Measurements from ENCODE around the gene TMOD1.
"Not testable (repeated sequence)": the region's sequence is repeated elsewhere in the genome, so short reads cannot be mapped to it uniquely, and the experiment has no call there.

The TMOD1 gene

GRCh38 chr9:97579914-97580313, 78.4 kb downstream of the TMOD1 start:
- in situ Hi-C loops (cut with MboI; ENCODE audit: low sequenced_read_pairs): no loop called here
- DNase-seq (ENCODE audit: low spot score in 2 of 2): no peak
- Histone ChIP-seq H3K27me3 (ENCODE audit: low read depth) (no peaks in the 10 kb centered on the region), H3K4me1 (no peaks in the 10 kb centered on the region), H3K9me3 (no peaks in the 10 kb centered on the region), H3K4me3 (no peak overlapping the region), H3K36me3 (replicated peaks) (no peaks in the 10 kb centered on the region)

- H3K36me3 ChIP-seq (replicated peaks); in situ Hi-C loops (cut with MboI; ENCODE audit: low sequenced_read_pairs); H3K4me3 ChIP-seq; DNase-seq (ENCODE audit: low spot score in 2 of 2); H3K4me1 ChIP-seq; H3K27me3 ChIP-seq (ENCODE audit: low read depth); H3K9me3 ChIP-seq: not testable (repeated sequence)
Measured at GRCh38 chr9:97581590-97581989, 80.1 kb downstream of the TMOD1 start.

- H3K4me1 ChIP-seq; in situ Hi-C loops (cut with MboI; ENCODE audit: low sequenced_read_pairs): not testable (repeated sequence)
Measured at GRCh38 chr9:97584778-97585177, 83.3 kb downstream of the TMOD1 start.

GRCh38 chr9:97586909-97587308, 85.4 kb downstream of the TMOD1 start:
- H3K4me1 ChIP-seq; H3K36me3 ChIP-seq (replicated peaks); H3K27me3 ChIP-seq (ENCODE audit: low read depth); H3K4me3 ChIP-seq; H3K9me3 ChIP-seq; in situ Hi-C loops (cut with MboI; ENCODE audit: low sequenced_read_pairs); DNase-seq (ENCODE audit: low spot score in 2 of 2): not testable (repeated sequence)

More at GRCh38 chr9:97584778-97585177, 83.3 kb downstream of the TMOD1 start:
- not testable (repeated sequence) for H3K36me3 ChIP-seq (replicated peaks); H3K9me3 ChIP-seq; H3K4me3 ChIP-seq; H3K27me3 ChIP-seq (ENCODE audit: low read depth); DNase-seq (ENCODE audit: low spot score in 2 of 2)

- in situ Hi-C loops (cut with MboI; ENCODE audit: low sequenced_read_pairs): no loop called here
- DNase-seq (ENCODE audit: low spot score in 2 of 2): no peak
- Histone ChIP-seq H3K9me3 (no peaks in the 10 kb centered on the region), H3K4me1 (no peaks in the 10 kb centered on the region), H3K4me3 (no peak overlapping the region), H3K27me3 (ENCODE audit: low read depth) (0 out of 2 replicates have a peak, but pooled peaks cover 2% of the 10 kb centered on the region), H3K36me3 (replicated peaks) (no peaks in the 10 kb centered on the region)
Measured at GRCh38 chr9:97591535-97591934, 90.1 kb downstream of the TMOD1 start.

- Histone ChIP-seq H3K4me3 (no peak overlapping the region), H3K9me3 (no peaks in the 10 kb centered on the region), H3K27me3 (ENCODE audit: low read depth) (0 out of 2 replicates have a peak, but pooled peaks cover 2% of the 10 kb centered on the region), H3K36me3 (replicated peaks) (no peaks in the 10 kb centered on the region), H3K4me1 (no peaks in the 10 kb centered on the region)
- in situ Hi-C loops (cut with MboI; ENCODE audit: low sequenced_read_pairs): no loop called here
- DNase-seq (ENCODE audit: low spot score in 2 of 2): no peak
Measured at GRCh38 chr9:97592126-97592525, 90.7 kb downstream of the TMOD1 start.

- Histone ChIP-seq H3K4me1 (no peaks in the 10 kb centered on the region), H3K9me3 (no peaks in the 10 kb centered on the region), H3K36me3 (replicated peaks) (no peaks in the 10 kb centered on the region), H3K4me3 (no peak overlapping the region), H3K27me3 (ENCODE audit: low read depth) (0 out of 2 replicates have a peak, but pooled peaks cover 2% of the 10 kb centered on the region)
- no peak for DNase-seq (ENCODE audit: low spot score in 2 of 2)
- in situ Hi-C loops (cut with MboI; ENCODE audit: low sequenced_read_pairs): no loop called here
Measured at GRCh38 chr9:97593960-97594359, 92.5 kb downstream of the TMOD1 start.

GRCh38 chr9:97594381-97594921, 93.0 kb downstream of the TMOD1 start:
- Histone ChIP-seq H3K27me3 (ENCODE audit: low read depth) (0 out of 2 replicates have a peak, but pooled peaks cover 2% of the 10 kb centered on the region), H3K4me3 (no peak overlapping the region), H3K9me3 (no peaks in the 10 kb centered on the region), H3K4me1 (no peaks in the 10 kb centered on the region), H3K36me3 (replicated peaks) (no peaks in the 10 kb centered on the region)
- in situ Hi-C loops (cut with MboI; ENCODE audit: low sequenced_read_pairs): no loop called here
- DNase-seq (ENCODE audit: low spot score in 2 of 2): no peak

GRCh38 chr9:97596906-97597305, 95.4 kb downstream of the TMOD1 start:
- in situ Hi-C loops (cut with MboI; ENCODE audit: low sequenced_read_pairs): no loop called here
- H3K36me3 ChIP-seq (replicated peaks): peaks cover 12% of the 10 kb centered on the region

GRCh38 chr9:97598461-97599288, 97.2 kb downstream of the TMOD1 start:
- Histone ChIP-seq H3K4me1 (no peaks in the 10 kb centered on the region), H3K36me3 (replicated peaks) (peaks cover 25% of the 10 kb centered on the region), H3K9me3 (no peaks in the 10 kb centered on the region), H3K4me3 (no peak overlapping the region), H3K27me3 (ENCODE audit: low read depth) (no peaks in the 10 kb centered on the region)
- peak; percentile 77 to 83 for DNase-seq (ENCODE audit: low spot score in 2 of 2)
- in situ Hi-C loops (cut with MboI; ENCODE audit: low sequenced_read_pairs): no loop called here

More at GRCh38 chr9:97596906-97597305, 95.4 kb downstream of the TMOD1 start:
- DNase-seq (ENCODE audit: low spot score in 2 of 2): no peak
- Histone ChIP-seq H3K4me3 (no peak overlapping the region), H3K9me3 (no peaks in the 10 kb centered on the region), H3K4me1 (no peaks in the 10 kb centered on the region), H3K27me3 (ENCODE audit: low read depth) (0 out of 2 replicates have a peak, but pooled peaks cover 2% of the 10 kb centered on the region)

- Histone ChIP-seq H3K4me3 (no peak overlapping the region), H3K27me3 (ENCODE audit: low read depth) (no peaks in the 10 kb centered on the region), H3K9me3 (no peaks in the 10 kb centered on the region), H3K36me3 (replicated peaks) (peaks cover 30% of the 10 kb centered on the region), H3K4me1 (no peaks in the 10 kb centered on the region)
- in situ Hi-C loops (cut with MboI; ENCODE audit: low sequenced_read_pairs): no loop called here
- DNase-seq (ENCODE audit: low spot score in 2 of 2): no peak
Measured at GRCh38 chr9:97599314-97599846, 97.9 kb downstream of the TMOD1 start.

GRCh38 chr9:97600531-97601227, 99.2 kb downstream of the TMOD1 start:
- H3K36me3 ChIP-seq (replicated peaks): peaks cover 41% of the 10 kb centered on the region

GRCh38 chr9:97601228-97601898, 99.9 kb downstream of the TMOD1 start:
- Histone ChIP-seq H3K4me1 (no peaks in the 10 kb centered on the region), H3K9me3 (no peaks in the 10 kb centered on the region), H3K36me3 (replicated peaks) (peaks cover 47% of the 10 kb centered on the region), H3K27me3 (ENCODE audit: low read depth) (no peaks in the 10 kb centered on the region), H3K4me3 (no peak overlapping the region)
- no peak for DNase-seq (ENCODE audit: low spot score in 2 of 2)
- in situ Hi-C loops (cut with MboI; ENCODE audit: low sequenced_read_pairs): loop anchor here (10.0 kb wide), 2 partner anchors 207 to 747 kb away; partner anchors contain the start of gene ZNF782

More at GRCh38 chr9:97600531-97601227, 99.2 kb downstream of the TMOD1 start:
- Histone ChIP-seq H3K9me3 (no peaks in the 10 kb centered on the region), H3K4me3 (no peak overlapping the region), H3K4me1 (no peaks in the 10 kb centered on the region), H3K27me3 (ENCODE audit: low read depth) (no peaks in the 10 kb centered on the region)
- no peak for DNase-seq (ENCODE audit: low spot score in 2 of 2)
- in situ Hi-C loops (cut with MboI; ENCODE audit: low sequenced_read_pairs): loop anchor here (10.0 kb wide), 2 partner anchors 206 to 746 kb away; partner anchors contain the start of gene ZNF782

Data from HAP-1 (cell line).